MCF 10A (cell line): ENCODE data around the gene PRKG1. TPM values are rescaled to one million over a fixed set of nuclear protein-coding genes. Genes with fewer than 3 reads are reported as not detected.
A peak's percentile ranks its signal among the peaks of the same experiment; 100 is the strongest.

Experiments used
- BruUV-seq: library from RNA; stranded (reverse); fragments of 400-500 nt; replicated peaks from 2 replicates; lab custom pipeline; 2021; lab: Mats Ljungman, UMichigan
- CTCF ChIA-PET: fragments of 300-600 bp; sonication (Branson Sonifier 250); formaldehyde crosslinking; extraction: SDS; loops from one replicate; lab custom pipeline; 2021; ENCODE audit warnings: antibody characterized with exemption, inconsistent platforms; lab: Yijun Ruan, JAX
- POLR2A ChIA-PET: fragments of 300-600, 350-650 bp; sonication (Branson Sonifier 250); formaldehyde crosslinking; extraction: SDS; loops from one replicate; lab custom pipeline; 2020; ENCODE audit warnings: antibody characterized with exemption, inconsistent platforms; lab: Yijun Ruan, JAX
- DNase-seq: peaks from one replicate; pipeline ENCODE4 v3.0.0-alpha.2; 2018; ENCODE audit not compliant: unreplicated experiment
- H3K27ac Mint-ChIP-seq: one replicate; pipeline ENCODE4 v1.8.0; 2022; ENCODE audit warnings: mild to moderate bottlenecking, low read depth, mixed read lengths; ENCODE audit not compliant: unreplicated experiment
- H3K27me3 Mint-ChIP-seq: one replicate; pipeline ENCODE4 v1.8.0; 2022; ENCODE audit warnings: mixed read lengths; ENCODE audit not compliant: insufficient read depth, unreplicated experiment
- H3K36me3 Mint-ChIP-seq: one replicate; pipeline ENCODE4 v1.8.0; 2022; ENCODE audit warnings: mild to moderate bottlenecking, moderate library complexity, mixed read lengths; ENCODE audit not compliant: insufficient read depth, unreplicated experiment
- H3K4me1 Mint-ChIP-seq: one replicate; pipeline ENCODE4 v1.8.0; 2022; ENCODE audit warnings: mixed read lengths; ENCODE audit not compliant: insufficient read depth, unreplicated experiment
- H3K4me3 Mint-ChIP-seq: one replicate; pipeline ENCODE4 v1.8.0; 2022; ENCODE audit warnings: mild to moderate bottlenecking, moderate library complexity, mixed read lengths; ENCODE audit not compliant: unreplicated experiment
- H3K9me3 Mint-ChIP-seq: one replicate; pipeline ENCODE4 v1.8.0; 2022; ENCODE audit warnings: mixed read lengths; ENCODE audit not compliant: unreplicated experiment
- CTCF ChIP-seq: fragments of 200-600 bp; IDR thresholded peaks from one replicate; pipeline ENCODE4 v1.8.0; 2022; ENCODE audit warnings: antibody characterized with exemption, mild to moderate bottlenecking; ENCODE audit not compliant: unreplicated experiment
- intact Hi-C: fragments of 100-400 bp; cut with micrococcal nuclease; formaldehyde crosslinking; loops from 2 replicates; pipeline ENCODE4 v1.14.1; 2022
- total RNA-seq: library from RNA; stranded (reverse); gene quantifications from 2 replicates; pipeline ENCODE4 v1.2.3, GENCODE V29; 2022

Gene PRKG1
- total RNA-seq, 1 experiment from 2014 or later = 0.09 TPM

- CTCF ChIA-PET = interaction anchor here (0.7 kb wide), 2 partner anchors 14 to 87 kb away, joined by 3 to 6 read pairs; no protein-coding TSS in a partner anchor
- no peak overlapping the region for H3K27ac Mint-ChIP-seq
- H3K4me1 Mint-ChIP-seq = no peaks in the 10 kb centered on the region
- H3K36me3 Mint-ChIP-seq = no peaks in the 10 kb centered on the region
- BruUV-seq = no TSS peak
- intact Hi-C loops = no loop called here
- TF ChIP-seq CTCF = no peak
- H3K9me3 Mint-ChIP-seq = no peaks in the 10 kb centered on the region
- DNase-seq = no peak
- POLR2A ChIA-PET = no interaction called here
- H3K4me3 Mint-ChIP-seq = no peak overlapping the region
- peaks cover 33% of the 10 kb centered on the region for H3K27me3 Mint-ChIP-seq
These were observed 12.8 kb downstream of the PRKG1 start for GRCh38 chr10:51087114-51087513.

GRCh38 chr10:51090190-51090589, 15.9 kb downstream of the PRKG1 start:
- no peak overlapping the region for H3K4me3 Mint-ChIP-seq
- H3K27ac Mint-ChIP-seq = no peak overlapping the region
- no TSS peak for BruUV-seq
- no peaks in the 10 kb centered on the region for H3K4me1 Mint-ChIP-seq
- POLR2A ChIA-PET = no interaction called here
- H3K27me3 Mint-ChIP-seq = peaks cover 27% of the 10 kb centered on the region
- no peaks in the 10 kb centered on the region for H3K36me3 Mint-ChIP-seq
- CTCF ChIA-PET = no interaction called here
- no peak for DNase-seq
- no peak for TF ChIP-seq CTCF
- H3K9me3 Mint-ChIP-seq = no peaks in the 10 kb centered on the region
- intact Hi-C loops = no loop called here

- no peaks in the 10 kb centered on the region for H3K4me1 Mint-ChIP-seq
- H3K4me3 Mint-ChIP-seq = no peak overlapping the region
- TF ChIP-seq CTCF = no peak
- BruUV-seq = no TSS peak
- no peaks in the 10 kb centered on the region for H3K36me3 Mint-ChIP-seq
- H3K27me3 Mint-ChIP-seq = peaks cover 23% of the 10 kb centered on the region
- H3K9me3 Mint-ChIP-seq = no peaks in the 10 kb centered on the region
- no peak overlapping the region for H3K27ac Mint-ChIP-seq
- peak; percentile 9 for DNase-seq
- intact Hi-C loops = no loop called here
- CTCF ChIA-PET = no interaction called here
- POLR2A ChIA-PET = no interaction called here
These were observed 18.1 kb downstream of the PRKG1 start for GRCh38 chr10:51092402-51092801.

- CTCF ChIA-PET = interaction anchor here (1.0 to 1.1 kb wide), 2 partner anchors 54 to 327 kb away, joined by 5 to 6 read pairs; no protein-coding TSS in a partner anchor
- BruUV-seq = no TSS peak
- Mint-ChIP-seq H3K4me1 (no peaks in the 10 kb centered on the region), H3K27ac (no peak overlapping the region), H3K9me3 (no peaks in the 10 kb centered on the region), H3K4me3 (no peak overlapping the region), H3K36me3 (no peaks in the 10 kb centered on the region), H3K27me3 (peaks cover 11% of the 10 kb centered on the region)
- POLR2A ChIA-PET = interaction anchor here (1.0 kb wide), 1 partner anchor 11 kb away, joined by 3 read pairs; no protein-coding TSS in a partner anchor
- no peak for DNase-seq
- intact Hi-C loops = no loop called here
- no peak for TF ChIP-seq CTCF
These were observed 21.2 kb downstream of the PRKG1 start for GRCh38 chr10:51095444-51095843.
